HG03575 (cell line): ENCODE data around the gene SECISBP2L.
"Not testable (repeated sequence)": the region's sequence is repeated elsewhere in the genome, so short reads cannot be mapped to it uniquely, and the experiment has no call there.

Experiments
- ATAC-seq: cut with Tn5 transposase; IDR thresholded peaks from one replicate; pipeline ENCODE4 v1.9.1; 2021; ENCODE audit not compliant: unreplicated experiment, insufficient number of reproducible peaks, low FRiP score; ENCODE audit errors: extremely low read depth

The SECISBP2L gene

DNA sequence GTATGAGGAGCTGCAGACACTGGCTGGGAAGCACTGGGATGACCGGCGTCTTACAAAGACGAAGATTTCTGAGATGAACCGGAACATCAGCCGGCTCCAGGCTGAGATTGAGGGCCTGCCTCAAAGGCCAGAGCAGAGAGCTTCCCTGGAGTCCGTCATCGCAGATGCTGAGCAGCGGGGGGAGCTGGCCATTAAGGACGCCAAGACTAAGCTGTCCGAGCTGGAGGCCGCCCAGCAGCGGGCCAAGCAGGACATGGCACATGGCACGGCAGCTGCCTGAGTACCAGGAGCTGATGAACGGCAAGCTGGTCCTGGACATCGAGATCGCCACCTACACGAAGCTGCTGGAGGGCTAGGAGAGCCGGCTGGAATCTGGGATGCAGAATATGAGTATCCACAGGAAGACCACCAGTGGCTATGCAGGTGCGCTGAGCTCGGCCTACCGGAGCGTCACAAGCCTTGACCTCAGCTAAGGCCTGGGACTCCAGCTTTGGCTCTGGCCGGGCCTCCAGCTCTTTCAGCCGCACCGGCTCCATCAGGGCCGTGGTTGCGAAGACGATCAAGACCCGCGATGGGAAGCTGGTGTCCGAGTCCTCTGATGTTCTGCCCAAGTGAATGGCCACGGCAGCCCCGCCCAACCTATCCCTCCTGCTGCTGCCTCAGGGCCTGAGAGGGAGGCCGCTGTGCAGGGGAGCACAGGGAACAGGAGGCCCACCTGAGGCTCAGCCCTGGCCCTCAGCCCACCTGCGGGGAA is 73.3 kb downstream of the SECISBP2L start:
- no peak for ATAC-seq

- not testable (repeated sequence) for ATAC-seq
These were observed 75.3 kb downstream of the SECISBP2L start for GRCh38 chr15:48970926-48971325.

GRCh38 chr15:48968066-48968465 is 78.2 kb downstream of the SECISBP2L start:
- ATAC-seq = no peak

GRCh38 chr15:48967336-48967735 is 78.9 kb downstream of the SECISBP2L start:
- ATAC-seq = no peak

GRCh38 chr15:48966595-48967301 is 79.5 kb downstream of the SECISBP2L start:
- peak; percentile 73 for ATAC-seq

- ATAC-seq = peak; percentile 64
These were observed 80.3 kb downstream of the SECISBP2L start for GRCh38 chr15:48965972-48966371.

- no peak for ATAC-seq
These were observed 81.3 kb downstream of the SECISBP2L start for GRCh38 chr15:48964898-48965297.

DNA sequence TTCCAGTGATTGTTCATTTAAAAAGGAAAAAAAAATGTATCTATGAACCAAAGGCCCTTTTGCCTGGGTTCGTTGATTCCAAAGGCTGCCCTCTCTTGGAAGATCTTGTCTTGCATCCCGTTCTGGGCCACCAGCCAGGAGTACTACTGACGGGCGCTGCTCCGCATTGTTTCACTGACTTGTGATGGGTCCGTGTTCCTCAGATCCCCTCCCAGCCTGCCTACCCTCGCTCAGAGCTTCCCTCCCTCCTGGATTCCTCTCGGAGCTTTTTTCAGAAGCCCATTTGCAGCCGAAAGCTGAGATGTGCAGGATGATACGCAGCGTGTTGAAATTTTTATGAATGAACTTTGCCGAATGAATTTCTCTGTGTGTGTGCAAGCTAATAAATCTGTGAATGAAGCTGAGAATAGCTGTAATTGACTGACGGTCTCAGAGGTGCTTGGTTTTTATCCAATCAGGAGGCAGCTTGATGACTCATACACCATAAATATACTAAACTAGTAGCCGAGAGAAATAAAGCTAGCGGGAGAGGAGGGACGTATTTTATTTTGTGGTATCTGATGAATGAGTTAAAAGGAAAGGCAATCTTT is 82.6 kb downstream of the SECISBP2L start, which contains the start of gene SHC4:
SHC4 (minus strand) TSS at position 396 of the 590 bp plus-strand sequence. CDS start 904 bp downstream, outside the sequence.
- no peak for ATAC-seq

DNA sequence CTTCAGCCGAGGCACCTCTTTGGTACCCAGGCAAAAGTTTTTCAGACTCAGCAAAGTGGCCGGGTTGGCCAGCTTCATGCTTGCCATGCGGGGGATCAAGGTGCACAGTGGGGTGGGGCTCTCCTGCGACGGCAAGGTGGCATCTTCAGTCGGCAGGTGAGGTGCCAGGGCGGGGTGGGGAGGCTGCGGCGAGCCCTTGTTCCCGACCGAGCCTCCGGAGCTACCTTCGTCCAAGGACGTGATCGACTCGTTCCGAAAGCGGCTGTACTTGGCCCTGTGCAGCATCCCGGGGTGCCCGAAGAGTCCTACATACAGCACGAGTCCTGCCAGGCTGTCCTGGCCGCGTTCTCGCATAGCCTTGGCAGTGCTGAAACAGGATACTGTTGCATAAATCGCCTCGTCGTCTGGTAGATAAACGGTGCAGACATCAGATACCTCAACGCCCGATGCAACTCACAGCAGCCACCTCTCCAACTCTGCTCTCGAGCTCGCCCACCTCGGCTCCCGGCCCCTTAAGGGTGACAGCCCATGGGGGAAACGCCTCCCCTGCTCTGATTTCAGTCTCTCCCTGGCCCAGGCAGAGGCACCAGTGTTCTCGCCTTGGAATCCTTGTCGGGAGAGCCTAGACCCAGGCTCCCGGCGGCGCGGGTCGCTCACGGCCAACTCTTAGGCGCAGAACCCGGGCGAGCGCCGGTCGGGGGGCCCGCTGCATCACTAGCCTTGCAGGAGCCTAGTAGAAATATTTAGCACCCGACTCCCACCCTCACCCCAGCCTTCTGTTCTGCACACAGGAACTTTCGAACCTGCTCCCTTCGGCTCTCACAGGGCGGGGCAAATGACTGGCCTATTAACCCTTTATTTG is 83.4 kb downstream of the SECISBP2L start:
- ATAC-seq = no peak

DNA sequence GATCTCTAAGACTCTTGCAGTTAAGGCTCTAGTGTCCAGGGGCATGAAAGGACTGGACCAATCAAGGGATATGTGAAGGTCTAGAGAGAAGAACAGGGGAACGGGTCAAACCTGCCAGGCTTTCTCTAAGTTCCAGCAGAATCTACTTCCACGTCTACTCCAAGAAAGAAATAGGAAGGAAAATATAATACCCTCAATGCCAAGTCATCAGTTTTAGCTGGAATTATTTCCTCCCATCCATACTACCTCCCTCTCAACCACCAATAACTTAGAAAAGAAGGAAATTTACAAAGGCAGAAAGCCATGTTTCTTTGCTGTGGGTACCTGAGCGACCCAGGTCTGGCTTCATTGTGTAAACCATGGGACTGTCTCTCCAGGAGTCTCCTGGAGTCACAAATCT is 90.3 kb downstream of the SECISBP2L start:
- ATAC-seq = no peak

GRCh38 chr15:48955370-48955769 is 90.9 kb downstream of the SECISBP2L start:
- no peak for ATAC-seq

DNA sequence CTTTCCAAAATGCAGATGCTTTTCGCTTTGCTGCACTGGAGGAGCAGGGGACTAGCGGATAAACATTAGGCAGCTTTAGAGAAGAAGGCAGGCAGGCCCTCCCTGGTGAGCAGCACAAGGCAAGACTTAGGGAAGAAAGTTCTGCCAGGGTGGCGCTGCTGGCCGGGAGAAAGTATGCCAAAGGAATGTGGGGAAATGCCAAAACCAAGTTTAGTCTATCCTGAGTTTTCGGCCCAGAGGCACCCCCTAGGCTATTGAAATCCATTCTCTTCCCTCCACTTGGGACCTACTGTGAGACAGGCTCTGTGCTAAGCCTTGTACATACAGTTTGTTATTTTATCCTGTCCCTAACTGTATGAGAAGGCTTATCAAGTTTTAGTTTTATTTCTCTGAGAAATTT is 91.7 kb downstream of the SECISBP2L start:
- no peak for ATAC-seq

DNA sequence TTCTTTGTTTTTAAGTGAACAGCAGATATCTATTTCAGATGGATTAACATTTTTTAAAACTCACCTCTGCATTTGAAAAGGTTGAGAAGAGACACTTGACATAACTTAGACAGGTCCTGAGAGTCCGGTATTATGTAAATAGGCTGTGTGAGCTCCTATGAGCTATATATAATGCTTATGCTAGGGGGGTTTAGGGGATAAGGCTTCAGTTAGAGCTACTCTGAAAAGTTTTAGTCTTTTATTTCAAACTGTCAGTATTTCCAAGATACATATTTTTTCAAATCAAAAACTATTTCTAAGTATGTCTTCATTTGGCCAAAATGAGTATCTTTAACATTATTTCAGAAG is 99.4 kb downstream of the SECISBP2L start:
- ATAC-seq = no peak

GRCh38 chr15:48946074-48946839 is 100.0 kb downstream of the SECISBP2L start:
- no peak for ATAC-seq

- ATAC-seq = no peak
These were observed 100.9 kb downstream of the SECISBP2L start for GRCh38 chr15:48945386-48945785.

DNA sequence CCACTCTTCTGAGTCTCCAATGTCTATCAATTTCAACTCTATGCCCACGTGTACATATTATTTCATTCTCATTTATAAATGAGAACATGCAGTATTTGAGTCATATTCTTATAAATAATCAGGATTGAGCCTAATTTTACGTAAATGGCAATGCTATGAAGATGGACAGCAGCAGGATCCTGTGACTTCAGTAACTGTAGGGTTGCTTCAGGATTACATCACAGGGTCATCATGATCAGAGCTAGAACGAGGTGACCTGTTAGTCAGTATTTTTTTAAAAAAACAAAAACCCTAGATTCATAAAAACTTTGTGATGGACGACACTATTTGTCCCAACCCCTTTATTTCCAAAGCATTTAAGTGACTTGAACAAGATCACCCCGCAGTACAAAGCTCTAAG is 104.3 kb downstream of the SECISBP2L start:
- ATAC-seq = no peak

- ATAC-seq = no peak
These were observed 105.7 kb downstream of the SECISBP2L start for GRCh38 chr15:48940508-48940907.

GRCh38 chr15:48939648-48940047 is 106.6 kb downstream of the SECISBP2L start:
- ATAC-seq = no peak
